Vagina (tissue), 2 donors: ENCODE measurements around the gene GRM3.

Source experiments
- POLR2AphosphoS5 ChIP-seq, 2 donors: sonication (generic); formaldehyde crosslinking; IDR thresholded peaks; one replicate each; pipeline ENCODE4 v1.9.0; 2017; ENCODE audit warnings: antibody characterized with exemption in 2 of 2, mild to moderate bottlenecking in 2 of 2, low read depth in 1 of 2; ENCODE audit not compliant: insufficient read depth in 1 of 2
- TF ChIP-seq, protein P1 (sequence below), 3 experiments: fragments of 450-650 bp in 2 of 3; fragments of 200-600 bp in 1 of 3; sonication (generic) in 1 of 3; IDR thresholded peaks; one replicate each; pipeline ENCODE4 v1.5.1; 2017 to 2019; ENCODE audit warnings: antibody characterized with exemption in 3 of 3, mild to moderate bottlenecking in 2 of 3, moderate library complexity in 2 of 3

DNA sequence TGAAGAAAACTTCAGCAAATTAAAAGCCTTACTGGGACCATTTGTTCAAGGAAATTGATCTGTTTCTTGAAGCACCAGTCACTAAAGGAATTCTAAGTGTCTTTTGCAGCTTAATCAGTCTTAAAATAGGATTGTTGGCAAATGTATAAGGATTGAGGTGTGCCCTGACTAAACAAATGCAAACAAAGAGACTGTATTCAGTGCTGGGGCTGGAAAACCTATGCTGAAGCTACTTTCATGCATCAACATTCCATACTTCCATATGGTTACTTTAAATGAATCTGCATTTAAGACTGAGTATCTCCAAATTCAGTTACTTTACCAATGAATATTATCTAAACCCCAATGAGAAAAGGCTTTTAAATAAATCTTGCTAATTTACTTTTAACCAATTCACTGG lies 232.4 kb downstream of the GRM3 start:
- TF ChIP-seq, protein P1, sequence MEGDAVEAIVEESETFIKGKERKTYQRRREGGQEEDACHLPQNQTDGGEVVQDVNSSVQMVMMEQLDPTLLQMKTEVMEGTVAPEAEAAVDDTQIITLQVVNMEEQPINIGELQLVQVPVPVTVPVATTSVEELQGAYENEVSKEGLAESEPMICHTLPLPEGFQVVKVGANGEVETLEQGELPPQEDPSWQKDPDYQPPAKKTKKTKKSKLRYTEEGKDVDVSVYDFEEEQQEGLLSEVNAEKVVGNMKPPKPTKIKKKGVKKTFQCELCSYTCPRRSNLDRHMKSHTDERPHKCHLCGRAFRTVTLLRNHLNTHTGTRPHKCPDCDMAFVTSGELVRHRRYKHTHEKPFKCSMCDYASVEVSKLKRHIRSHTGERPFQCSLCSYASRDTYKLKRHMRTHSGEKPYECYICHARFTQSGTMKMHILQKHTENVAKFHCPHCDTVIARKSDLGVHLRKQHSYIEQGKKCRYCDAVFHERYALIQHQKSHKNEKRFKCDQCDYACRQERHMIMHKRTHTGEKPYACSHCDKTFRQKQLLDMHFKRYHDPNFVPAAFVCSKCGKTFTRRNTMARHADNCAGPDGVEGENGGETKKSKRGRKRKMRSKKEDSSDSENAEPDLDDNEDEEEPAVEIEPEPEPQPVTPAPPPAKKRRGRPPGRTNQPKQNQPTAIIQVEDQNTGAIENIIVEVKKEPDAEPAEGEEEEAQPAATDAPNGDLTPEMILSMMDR (IDR thresholded peaks at IDR 0.05), result no peak
- TF ChIP-seq POLR2AphosphoS5 (IDR thresholded peaks at IDR 0.05; ENCODE audit: insufficient read depth in 1 of 2, low read depth in 1 of 2), result no peak
